Spleen (tissue), 11 donors: ENCODE results near the gene ZFP42. TPM values are rescaled to one million over a fixed set of nuclear protein-coding genes. Genes with fewer than 3 reads are reported as not detected.

Experiments used
- DNase-seq: peaks from one replicate; pipeline ENCODE4 v3.0.0-alpha.2; 2020
- H3K27ac ChIP-seq, 8 donors: fragments of 200-600 bp; sonication (generic) in 7 of 8; 1 replicate in 4 of 8; 2 replicates in 4 of 8; pipeline versions ENCODE4 v1.5.0 to v1.8.0; 2016 to 2021; ENCODE audit warnings: inconsistent platforms in 4 of 8, mild to moderate bottlenecking in 4 of 8, moderate library complexity in 1 of 8
- H3K27me3 ChIP-seq, 7 donors: fragments of 200-600 bp; sonication (generic) in 6 of 7; replicated peaks in 1 of 7; 1 replicate in 4 of 7; 2 replicates in 3 of 7; pipeline versions ENCODE4 v1.5.0 to v1.8.0; 2016 to 2021; ENCODE audit warnings: inconsistent platforms in 3 of 7, mild to moderate bottlenecking in 1 of 7
- H3K36me3 ChIP-seq, 6 donors: fragments of 200-600 bp; sonication (generic) in 5 of 6; 1 replicate in 4 of 6; 2 replicates in 2 of 6; pipeline versions ENCODE4 v1.5.0 to v1.8.0; 2016 to 2021; ENCODE audit warnings: inconsistent platforms in 2 of 6
- H3K4me1 ChIP-seq, 6 donors: fragments of 200-600 bp; sonication (generic) in 5 of 6; 1 replicate in 3 of 6; 2 replicates in 3 of 6; pipeline versions ENCODE4 v1.5.0 to v1.8.0; 2016 to 2021; ENCODE audit warnings: inconsistent platforms in 3 of 6
- H3K4me3 ChIP-seq, 8 donors: fragments of 200-600 bp; sonication (generic) in 7 of 8; 1 replicate in 4 of 8; 2 replicates in 4 of 8; pipeline versions ENCODE4 v1.5.0 to v1.8.0; 2016 to 2021; ENCODE audit warnings: inconsistent platforms in 4 of 8, mild to moderate bottlenecking in 4 of 8, moderate library complexity in 2 of 8
- H3K9me3 ChIP-seq, 8 donors: fragments of 200-600 bp; sonication (generic) in 7 of 8; 1 replicate in 4 of 8; 2 replicates in 4 of 8; pipeline versions ENCODE4 v1.5.0 to v1.8.0; 2016 to 2021; ENCODE audit warnings: inconsistent platforms in 4 of 8
- POLR2A ChIP-seq, 3 donors: fragments of 450-650 bp; IDR thresholded peaks; one replicate each; pipeline ENCODE4 v1.5.1; 2017; ENCODE audit warnings: antibody characterized with exemption in 3 of 3, mild to moderate bottlenecking in 1 of 3
- POLR2AphosphoS5 ChIP-seq, 3 donors: sonication (generic); formaldehyde crosslinking; IDR thresholded peaks; one replicate each; pipeline ENCODE4 v1.5.1; 2017; ENCODE audit warnings: antibody characterized with exemption in 3 of 3
- WGBS, 5 donors: extraction: QIAGEN DNeasy Blood & Tissue Kit in 3 of 5; methylation state at CpG; one replicate each; pipeline versions ENCODE4 v1.1.5 to v1.1.7; 2013 to 2018; 5-methylcytosine and 5-hydroxymethylcytosine counted together
- intact Hi-C: fragments of 100-400 bp; cut with DNase I; formaldehyde crosslinking; loops from one replicate; pipeline ENCODE4 v1.15.0; 2023; ENCODE audit warnings: low total_unique reads
- polyA plus RNA-seq, 3 donors: library from polyadenylated mRNA; stranded (reverse); fragments of 200-250 nt; gene quantifications; one replicate each; pipeline ENCODE4 v1.2.1, GENCODE V29; 2013
- total RNA-seq, 7 donors: library from RNA; depleted of rRNA in 3 of 7; stranded (reverse); fragments of >200 nt in 3 of 7; fragmentation: NEBNext Ultra II Directional in 4 of 7; extraction: Animal tissue kit (Norgen Biotek cat#: 25700) in 4 of 7; gene quantifications; one replicate each; pipeline versions ENCODE4 v1.1.0 to v1.2.1, GENCODE V29; 2016 to 2021
- TF ChIP-seq, protein P1 (sequence below), 11 experiments: fragments of 200-600 bp in 7 of 11; fragments of 450-650 bp in 4 of 11; sonication (generic) in 4 of 11; IDR thresholded peaks in 8 of 11; conservative IDR thresholded peaks in 3 of 11; 1 replicate in 7 of 11; 2 replicates in 4 of 11; pipeline versions ENCODE4 v1.4.0 to v1.8.0; 2016 to 2021; ENCODE audit warnings: antibody characterized with exemption in 11 of 11, inconsistent platforms in 4 of 11, mild to moderate bottlenecking in 1 of 11
- donor health status: healthy with polysubstance abuse.
- donor health status: DM: no; HTN: no; CAD: no; lungs with moderate emphysema.
- donor health status: DM: no; HTN: no; CAD: no.
- donor health status: Bipolar disorder and iron deficiency.
- donor health status: healthy.
- donor health status: DM: no; HTN: no; CAD: no.
- donor health status: DM: yes; HTN: yes; CAD: no.

ZFP42 gene
- total and polyA plus RNA-seq, 10 donors, result not detected

DNA sequence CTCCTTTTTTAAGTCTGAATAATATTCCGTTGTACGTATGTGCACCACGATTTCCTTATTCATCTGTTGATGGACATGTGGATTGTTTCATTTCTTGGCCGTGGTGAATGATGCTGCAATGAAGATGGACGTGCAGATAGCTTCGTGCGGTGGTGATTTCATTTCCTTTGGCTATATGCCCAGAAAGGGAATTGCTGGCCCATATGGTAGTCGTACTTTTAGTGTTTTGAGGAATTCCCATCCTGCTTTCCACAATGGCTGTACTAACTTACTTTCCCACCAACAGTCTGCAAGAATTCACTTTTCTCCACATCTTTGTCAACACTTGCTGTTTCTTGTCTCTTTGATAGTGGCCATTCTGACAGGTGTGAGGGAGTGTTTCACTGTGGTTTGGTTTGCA lies 12.8 kb downstream of the ZFP42 start:
- no peak overlapping the region for H3K27ac ChIP-seq
- no peaks in the 10 kb centered on the region for H3K36me3 ChIP-seq
- H3K9me3 ChIP-seq, result peaks cover 0 to 6% (median 0%) of the 10 kb centered on the region in 8 donors
- H3K4me1 ChIP-seq, result no peaks in the 10 kb centered on the region
- no peak for DNase-seq
- whole genome bisulfite sequencing, 5 donors, result 55 to 75% (median 66%) methylated on average over 8 of the region's 8 CpGs
- intact Hi-C loops, result no loop called here
- TF ChIP-seq POLR2AphosphoS5 (IDR thresholded peaks at IDR 0.05), result no peak
- no peak for TF ChIP-seq POLR2A (IDR thresholded peaks at IDR 0.05)
- TF ChIP-seq, protein P1, sequence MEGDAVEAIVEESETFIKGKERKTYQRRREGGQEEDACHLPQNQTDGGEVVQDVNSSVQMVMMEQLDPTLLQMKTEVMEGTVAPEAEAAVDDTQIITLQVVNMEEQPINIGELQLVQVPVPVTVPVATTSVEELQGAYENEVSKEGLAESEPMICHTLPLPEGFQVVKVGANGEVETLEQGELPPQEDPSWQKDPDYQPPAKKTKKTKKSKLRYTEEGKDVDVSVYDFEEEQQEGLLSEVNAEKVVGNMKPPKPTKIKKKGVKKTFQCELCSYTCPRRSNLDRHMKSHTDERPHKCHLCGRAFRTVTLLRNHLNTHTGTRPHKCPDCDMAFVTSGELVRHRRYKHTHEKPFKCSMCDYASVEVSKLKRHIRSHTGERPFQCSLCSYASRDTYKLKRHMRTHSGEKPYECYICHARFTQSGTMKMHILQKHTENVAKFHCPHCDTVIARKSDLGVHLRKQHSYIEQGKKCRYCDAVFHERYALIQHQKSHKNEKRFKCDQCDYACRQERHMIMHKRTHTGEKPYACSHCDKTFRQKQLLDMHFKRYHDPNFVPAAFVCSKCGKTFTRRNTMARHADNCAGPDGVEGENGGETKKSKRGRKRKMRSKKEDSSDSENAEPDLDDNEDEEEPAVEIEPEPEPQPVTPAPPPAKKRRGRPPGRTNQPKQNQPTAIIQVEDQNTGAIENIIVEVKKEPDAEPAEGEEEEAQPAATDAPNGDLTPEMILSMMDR (IDR thresholded peaks at IDR 0.05 in 8 of 11, conservative IDR thresholded peaks at IDR 0.05 in 3 of 11), result no peak
- H3K4me3 ChIP-seq, result no peak overlapping the region
- H3K27me3 ChIP-seq, result no peaks in the 10 kb centered on the region

DNA sequence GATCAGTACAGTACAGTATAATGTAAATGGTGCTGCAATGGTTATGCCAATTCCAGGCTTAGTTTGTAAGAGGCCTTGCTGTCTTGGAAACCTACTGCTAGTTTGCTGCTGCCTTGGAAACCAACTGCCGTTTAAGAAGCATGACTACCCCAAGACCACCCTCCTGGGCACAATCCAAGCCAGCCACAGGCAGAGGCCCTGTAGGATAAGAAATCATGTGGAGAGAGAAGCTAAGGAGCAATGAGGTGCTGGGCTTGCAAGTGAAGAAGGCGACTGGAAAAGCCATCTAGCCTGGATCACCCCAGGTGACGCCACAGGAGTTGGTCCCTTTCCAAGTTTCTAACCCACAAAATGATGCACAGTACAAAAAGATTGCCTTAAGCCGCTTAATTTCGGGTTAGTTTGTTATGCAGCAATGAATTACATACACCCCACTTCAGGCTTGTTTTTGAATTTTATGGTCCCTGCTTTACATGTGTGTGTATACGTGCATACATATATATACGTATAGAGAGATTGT lies 16.9 kb downstream of the ZFP42 start:
- TF ChIP-seq POLR2AphosphoS5 (IDR thresholded peaks at IDR 0.05) (no peak), POLR2A (IDR thresholded peaks at IDR 0.05) (no peak)
- TF ChIP-seq, protein P1 (IDR thresholded peaks at IDR 0.05 in 8 of 11, conservative IDR thresholded peaks at IDR 0.05 in 3 of 11), result no peak
- Histone ChIP-seq H3K4me3 (no peak overlapping the region), H3K27ac (no peak overlapping the region), H3K27me3 (no peaks in the 10 kb centered on the region), H3K4me1 (no peaks in the 10 kb centered on the region), H3K36me3 (no peaks in the 10 kb centered on the region), H3K9me3 (peaks cover 0 to 6% (median 0%) of the 10 kb centered on the region in 8 donors)
- DNase-seq, result no peak
- intact Hi-C loops, result no loop called here
- 87 to 94% (median 93%) methylated on average over 7 of the region's 7 CpGs for WGBS, 5 donors

DNA sequence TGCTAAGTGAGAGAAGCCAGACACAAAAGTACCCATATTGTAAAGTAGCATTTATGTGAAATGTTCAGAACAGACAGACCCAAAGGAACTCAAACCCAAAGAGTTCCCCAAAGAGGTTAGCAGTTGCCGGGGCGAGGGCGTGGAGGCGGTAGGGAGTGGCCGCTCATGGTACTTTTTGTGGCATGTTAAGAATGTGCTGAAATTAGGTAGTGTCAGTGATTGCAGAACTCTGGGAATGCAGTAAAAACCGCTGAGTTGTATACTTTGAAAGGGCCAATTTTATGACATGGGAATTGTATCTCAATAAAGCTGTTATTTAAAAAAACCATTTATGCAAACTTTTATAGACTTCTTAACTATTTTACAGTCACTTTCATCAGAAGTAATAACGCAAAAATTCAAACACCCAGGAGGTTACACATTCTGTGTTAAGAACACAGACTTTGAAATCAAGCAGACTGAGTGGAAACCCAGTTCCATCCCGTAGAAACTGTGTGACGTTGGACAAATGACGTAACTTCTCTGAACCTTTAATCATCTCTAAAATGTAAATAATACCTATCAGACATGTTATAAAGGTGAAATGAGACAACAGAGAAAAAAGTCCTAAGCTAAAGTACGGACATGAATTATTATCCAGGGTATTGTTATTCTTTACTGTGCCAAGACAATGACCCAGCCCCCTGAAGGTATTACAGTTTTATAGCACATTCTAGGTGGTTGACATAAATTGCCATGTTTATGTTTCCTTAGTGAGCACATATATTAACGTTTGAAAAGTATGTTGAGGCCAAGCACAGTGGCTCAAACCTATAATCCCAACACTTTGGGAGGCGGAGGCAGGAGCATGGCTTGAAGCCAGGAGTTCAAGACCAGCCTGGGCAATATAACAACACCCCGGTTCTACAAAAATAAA lies 19.7 kb downstream of the ZFP42 start:
- Histone ChIP-seq H3K9me3 (peaks cover 0 to 3% (median 0%) of the 10 kb centered on the region in 8 donors), H3K4me1 (no peaks in the 10 kb centered on the region), H3K27me3 (no peaks in the 10 kb centered on the region), H3K27ac (no peak overlapping the region), H3K36me3 (no peaks in the 10 kb centered on the region), H3K4me3 (no peak overlapping the region)
- 70 to 86% (median 79%) methylated on average over 14 of the region's 14 CpGs for WGBS, 5 donors
- DNase-seq, result no peak
- intact Hi-C loops, result no loop called here
- TF ChIP-seq POLR2AphosphoS5 (IDR thresholded peaks at IDR 0.05) (no peak), POLR2A (IDR thresholded peaks at IDR 0.05) (no peak)
- TF ChIP-seq, protein P1 (IDR thresholded peaks at IDR 0.05 in 8 of 11, conservative IDR thresholded peaks at IDR 0.05 in 3 of 11), result no peak

DNA sequence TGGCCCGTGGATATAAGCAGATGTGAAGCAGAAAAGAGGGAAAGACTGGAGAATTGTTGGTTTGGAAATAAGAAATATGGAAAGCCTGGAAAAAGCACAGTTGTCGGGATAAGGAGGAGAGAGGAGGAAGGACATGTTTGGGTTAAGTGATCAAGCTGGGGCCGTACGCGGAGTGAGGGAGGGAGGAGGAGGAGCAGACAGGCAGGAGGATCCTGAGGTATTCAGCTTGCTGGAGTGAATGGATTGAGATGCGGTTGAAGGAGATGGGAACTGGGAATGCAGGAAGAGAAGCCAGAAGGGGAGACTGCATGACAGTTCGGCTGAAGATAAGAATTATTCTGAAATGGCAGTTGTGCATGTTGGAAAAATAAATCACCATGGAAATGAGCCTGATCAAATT lies 21.2 kb downstream of the ZFP42 start:
- Histone ChIP-seq H3K4me3 (no peak overlapping the region), H3K9me3 (peaks cover 0 to 5% (median 0%) of the 10 kb centered on the region in 8 donors), H3K4me1 (no peaks in the 10 kb centered on the region), H3K27ac (no peak overlapping the region), H3K36me3 (no peaks in the 10 kb centered on the region), H3K27me3 (no peaks in the 10 kb centered on the region)
- DNase-seq, result no peak
- no peak for TF ChIP-seq POLR2A (IDR thresholded peaks at IDR 0.05)
- no peak for TF ChIP-seq POLR2AphosphoS5 (IDR thresholded peaks at IDR 0.05)
- TF ChIP-seq, protein P1 (IDR thresholded peaks at IDR 0.05 in 8 of 11, conservative IDR thresholded peaks at IDR 0.05 in 3 of 11), result no peak
- intact Hi-C loops, result no loop called here
- WGBS, 5 donors, result 17 to 40% (median 29%) methylated on average over 7 of the region's 7 CpGs
